ENCODE data around the gene GPR162. TPM values are rescaled to one million over a fixed set of nuclear protein-coding genes. Genes with fewer than 3 reads are reported as not detected.
A peak's percentile ranks its signal among the peaks of the same experiment; 100 is the strongest.

The GPR162 gene
- total and polyA plus RNA-seq, 4 donors, result 0.59 to 2.4 (median 1.7) TPM

- peaks cover 3 to 50% (median 42%) of the 10 kb centered on the region in 4 donors for H3K4me1 ChIP-seq (ENCODE audit: control insufficient read depth in 4 of 4, insufficient read depth in 4 of 4, low read length in 3 of 4)
- peak overlapping the region; percentile 96 to 99 for H3K27ac ChIP-seq (ENCODE audit: low read depth in 1 of 2, low read length in 2 of 2)
- H3K27me3 ChIP-seq (ENCODE audit: control insufficient read depth in 4 of 4, insufficient read depth in 4 of 4, low read length in 3 of 4), result no peaks in the 10 kb centered on the region
- 11% methylated on average over 22 of the region's 22 CpGs for WGBS
- no peaks in the 10 kb centered on the region for H3K9me3 ChIP-seq (ENCODE audit: control insufficient read depth in 4 of 4, low read length in 3 of 4)
- H3K9ac ChIP-seq (ENCODE audit: low read depth in 1 of 2, low read length in 2 of 2), result peak overlapping the region; percentile 66 to 81
- peaks cover 4 to 30% (median 12%) of the 10 kb centered on the region in 4 donors for H3K36me3 ChIP-seq (ENCODE audit: control insufficient read depth in 4 of 4, insufficient read depth in 3 of 4, low read depth in 1 of 4, low read length in 3 of 4)
- peak overlapping the region; percentile 81 to 95 (median 91) for H3K4me3 ChIP-seq (ENCODE audit: low read depth in 1 of 3, low read length in 3 of 3)
- no peak for DNase-seq (ENCODE audit: low spot score)
- no peak for TF ChIP-seq REST (IDR thresholded peaks at IDR 0.05)
- TF ChIP-seq FOXA1 (IDR thresholded peaks at IDR 0.05), result no peak
- TF ChIP-seq RAD21 (IDR thresholded peaks at IDR 0.05), result no peak
- TF ChIP-seq CTCF (IDR thresholded peaks at IDR 0.05; ENCODE audit: low read depth, low read length, missing input control), result no peak
- TF ChIP-seq YY1 (IDR thresholded peaks at IDR 0.05), result no peak
- TF ChIP-seq GABPA (IDR thresholded peaks at IDR 0.05 in 1 of 2, conservative IDR thresholded peaks at IDR 0.05 in 1 of 2), result no peak
- TF ChIP-seq RXRA (IDR thresholded peaks at IDR 0.05), result no peak
- no peak for TF ChIP-seq NR2F2 (IDR thresholded peaks at IDR 0.05)
- TF ChIP-seq ATF3 (IDR thresholded peaks at IDR 0.05), result no peak
- no peak for TF ChIP-seq ZBTB33 (IDR thresholded peaks at IDR 0.05)
- TF ChIP-seq JUND (IDR thresholded peaks at IDR 0.05), result no peak
- no peak for TF ChIP-seq HNF4G (IDR thresholded peaks at IDR 0.05)
- TF ChIP-seq FOXA2 (IDR thresholded peaks at IDR 0.05), result no peak
- TF ChIP-seq MAX (IDR thresholded peaks at IDR 0.05), result no peak
Observed at GRCh38 chr12:6868211-6869048, 46.8 kb downstream of the GPR162 start.
